Measurements from ENCODE around the gene SORCS1.

The SORCS1 gene

DNA sequence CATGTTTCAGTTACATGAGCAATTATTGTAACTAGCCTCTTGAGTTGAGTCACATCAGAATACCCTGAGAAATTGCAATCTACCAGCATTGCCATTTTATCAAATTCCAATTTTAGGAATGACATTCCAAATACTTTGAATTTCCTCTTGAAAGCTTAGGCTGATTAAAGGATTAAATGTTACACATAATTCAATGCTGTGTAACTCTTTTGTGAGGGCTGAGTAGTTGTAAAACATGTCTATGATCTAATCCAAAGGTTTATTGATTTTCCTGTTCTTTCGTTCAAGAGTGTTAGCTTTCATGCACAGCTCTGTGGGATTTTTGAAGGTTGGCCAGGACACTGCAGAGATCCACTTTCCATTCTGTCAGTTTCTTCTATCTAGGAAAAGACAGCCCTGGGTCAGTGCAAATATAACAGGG, 193.1 kb downstream of the SORCS1 start:
- no peak for DNase-seq (ENCODE audit: low read depth)
- TF ChIP-seq, protein P1, sequence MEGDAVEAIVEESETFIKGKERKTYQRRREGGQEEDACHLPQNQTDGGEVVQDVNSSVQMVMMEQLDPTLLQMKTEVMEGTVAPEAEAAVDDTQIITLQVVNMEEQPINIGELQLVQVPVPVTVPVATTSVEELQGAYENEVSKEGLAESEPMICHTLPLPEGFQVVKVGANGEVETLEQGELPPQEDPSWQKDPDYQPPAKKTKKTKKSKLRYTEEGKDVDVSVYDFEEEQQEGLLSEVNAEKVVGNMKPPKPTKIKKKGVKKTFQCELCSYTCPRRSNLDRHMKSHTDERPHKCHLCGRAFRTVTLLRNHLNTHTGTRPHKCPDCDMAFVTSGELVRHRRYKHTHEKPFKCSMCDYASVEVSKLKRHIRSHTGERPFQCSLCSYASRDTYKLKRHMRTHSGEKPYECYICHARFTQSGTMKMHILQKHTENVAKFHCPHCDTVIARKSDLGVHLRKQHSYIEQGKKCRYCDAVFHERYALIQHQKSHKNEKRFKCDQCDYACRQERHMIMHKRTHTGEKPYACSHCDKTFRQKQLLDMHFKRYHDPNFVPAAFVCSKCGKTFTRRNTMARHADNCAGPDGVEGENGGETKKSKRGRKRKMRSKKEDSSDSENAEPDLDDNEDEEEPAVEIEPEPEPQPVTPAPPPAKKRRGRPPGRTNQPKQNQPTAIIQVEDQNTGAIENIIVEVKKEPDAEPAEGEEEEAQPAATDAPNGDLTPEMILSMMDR (IDR thresholded peaks at IDR 0.05; ENCODE audit: control insufficient read depth, extremely low read depth, insufficient read depth), result no peak
- H3K4me3 ChIP-seq (ENCODE audit: low read depth, low read length), result no peak overlapping the region

GRCh38 chr10:106967452-106967851, 197.1 kb downstream of the SORCS1 start:
- no peak for DNase-seq (ENCODE audit: low read depth)
- H3K4me3 ChIP-seq (ENCODE audit: low read depth, low read length), result no peak overlapping the region
- TF ChIP-seq, protein P1 (IDR thresholded peaks at IDR 0.05; ENCODE audit: control insufficient read depth, extremely low read depth, insufficient read depth), result no peak

DNA sequence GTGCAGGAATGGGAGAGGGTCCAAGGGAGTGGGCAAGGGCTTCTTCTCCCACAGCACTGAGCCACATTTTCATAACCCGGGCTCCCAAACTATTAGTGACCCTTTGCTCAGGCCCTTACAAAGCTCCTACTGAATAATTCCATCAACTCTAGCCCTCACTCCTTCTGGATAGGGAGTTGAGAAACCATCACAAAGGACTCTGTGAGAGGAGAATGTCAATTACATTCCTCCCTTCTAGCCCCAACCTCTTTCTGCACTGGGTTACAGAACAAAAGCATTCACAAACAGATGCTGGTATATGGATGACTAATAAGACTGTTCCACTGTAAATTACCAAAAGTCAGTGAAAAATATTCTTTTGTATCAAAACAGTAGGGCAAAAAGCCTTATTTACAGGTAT, 203.7 kb downstream of the SORCS1 start:
- no peak overlapping the region for H3K4me3 ChIP-seq (ENCODE audit: low read depth, low read length)
- no peak for DNase-seq (ENCODE audit: low read depth)
- TF ChIP-seq, protein P1 (IDR thresholded peaks at IDR 0.05; ENCODE audit: control insufficient read depth, extremely low read depth, insufficient read depth), result no peak

DNA sequence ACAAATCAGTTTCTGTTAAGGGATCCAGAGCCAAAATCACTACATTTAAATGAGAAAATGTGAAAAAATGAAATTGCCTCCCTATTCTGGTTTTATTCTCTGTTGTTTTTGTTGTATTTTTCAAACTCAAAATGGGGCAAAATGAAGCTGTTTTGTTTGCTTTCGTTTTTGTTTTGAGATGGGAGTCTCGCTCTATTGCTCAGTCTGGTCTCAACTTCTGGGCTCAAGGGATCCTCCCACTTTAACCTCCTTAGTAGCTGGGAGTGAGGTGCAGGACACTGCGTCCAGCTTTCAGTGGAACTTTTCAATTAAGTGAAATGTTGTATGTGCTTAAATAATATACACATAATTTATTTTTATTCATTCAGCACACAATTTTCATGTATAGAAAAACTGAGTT, 205.0 kb downstream of the SORCS1 start:
- TF ChIP-seq, protein P1 (IDR thresholded peaks at IDR 0.05; ENCODE audit: control insufficient read depth, extremely low read depth, insufficient read depth), result no peak
- H3K4me3 ChIP-seq (ENCODE audit: low read depth, low read length), result no peak overlapping the region
- no peak for DNase-seq (ENCODE audit: low read depth)

GRCh38 chr10:106958589-106959361, 205.7 kb downstream of the SORCS1 start:
- TF ChIP-seq, protein P1 (IDR thresholded peaks at IDR 0.05; ENCODE audit: control insufficient read depth, extremely low read depth, insufficient read depth), result no peak
- no peak overlapping the region for H3K4me3 ChIP-seq (ENCODE audit: low read depth, low read length)
- DNase-seq (ENCODE audit: low read depth), result no peak

DNA sequence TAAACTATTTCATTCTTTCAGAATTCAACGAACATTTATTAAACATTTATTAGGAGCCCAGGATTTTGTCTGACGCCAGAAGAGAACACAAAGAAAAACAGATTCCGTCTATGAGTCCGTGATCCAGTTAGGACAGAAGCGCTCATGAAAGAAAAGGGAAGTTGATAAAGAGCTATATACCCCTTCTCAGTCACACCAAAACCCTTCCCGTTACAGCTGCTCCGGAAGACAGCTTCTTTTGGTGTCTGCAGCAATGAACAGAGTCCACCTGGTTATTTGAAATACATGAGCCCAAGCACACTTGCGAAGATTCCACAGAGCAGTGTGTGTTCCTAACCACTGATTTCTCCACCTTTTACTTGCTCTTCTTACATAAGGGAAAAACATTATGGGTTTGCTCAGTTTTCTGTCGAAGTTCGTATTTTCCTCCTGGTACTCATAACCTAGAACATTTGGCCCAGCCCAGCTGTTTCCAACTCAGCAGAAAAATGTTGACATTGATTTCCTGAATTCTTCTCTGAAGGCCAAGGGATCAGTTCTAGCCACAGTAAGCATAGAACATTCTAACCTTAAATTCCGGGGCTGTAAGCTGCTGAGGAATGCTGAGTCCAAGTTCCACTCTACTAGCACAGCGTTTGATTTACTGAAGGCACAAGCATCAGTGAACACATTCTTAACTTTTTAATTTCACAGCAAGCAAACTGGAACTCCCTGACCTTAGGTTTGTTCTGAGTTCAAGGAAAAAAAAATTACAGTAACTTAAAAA, 206.5 kb downstream of the SORCS1 start:
- H3K4me3 ChIP-seq (ENCODE audit: low read depth, low read length), result no peak overlapping the region
- TF ChIP-seq, protein P1 (IDR thresholded peaks at IDR 0.05; ENCODE audit: control insufficient read depth, extremely low read depth, insufficient read depth), result no peak
- DNase-seq (ENCODE audit: low read depth), result no peak

Measured in LNCaP clone FGC (cell line).